ENCODE measurements around the gene LYRM2. TPM values are rescaled to one million over a fixed set of nuclear protein-coding genes. Genes with fewer than 3 reads are reported as not detected.

LYRM2 gene
- total RNA-seq, 1 donor from 2014 or later, result 34.4 TPM

DNA sequence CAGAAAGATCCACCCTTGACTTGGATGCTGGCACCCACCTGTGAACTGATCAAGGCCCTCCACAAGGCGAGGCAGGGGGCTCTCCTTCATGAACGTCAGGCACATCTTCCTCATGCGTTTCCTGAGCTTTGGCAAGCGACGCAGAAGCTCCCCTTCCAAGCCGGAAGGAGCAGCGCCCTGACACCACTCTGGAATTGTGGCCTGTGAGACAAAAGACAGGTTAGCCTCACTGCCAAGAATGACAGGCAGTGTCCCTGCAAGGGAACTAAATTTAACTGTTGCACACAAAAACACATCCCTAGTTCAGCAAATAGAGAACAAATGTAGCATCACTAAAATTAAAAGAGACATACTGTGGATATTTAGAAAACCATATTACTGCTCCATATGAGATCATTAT lies 42.0 kb upstream of the LYRM2 start:
- Mint-ChIP-seq H3K27me3 (ENCODE audit: unreplicated experiment) (no peaks in the 10 kb centered on the region), H3K27ac (ENCODE audit: unreplicated experiment) (no peak overlapping the region), H3K9me3 (ENCODE audit: unreplicated experiment) (no peaks in the 10 kb centered on the region), H3K36me3 (ENCODE audit: unreplicated experiment) (peaks cover 40% of the 10 kb centered on the region), H3K4me1 (ENCODE audit: unreplicated experiment) (no peaks in the 10 kb centered on the region), H3K4me3 (ENCODE audit: unreplicated experiment) (no peak overlapping the region)
- TF ChIP-seq, protein P1, sequence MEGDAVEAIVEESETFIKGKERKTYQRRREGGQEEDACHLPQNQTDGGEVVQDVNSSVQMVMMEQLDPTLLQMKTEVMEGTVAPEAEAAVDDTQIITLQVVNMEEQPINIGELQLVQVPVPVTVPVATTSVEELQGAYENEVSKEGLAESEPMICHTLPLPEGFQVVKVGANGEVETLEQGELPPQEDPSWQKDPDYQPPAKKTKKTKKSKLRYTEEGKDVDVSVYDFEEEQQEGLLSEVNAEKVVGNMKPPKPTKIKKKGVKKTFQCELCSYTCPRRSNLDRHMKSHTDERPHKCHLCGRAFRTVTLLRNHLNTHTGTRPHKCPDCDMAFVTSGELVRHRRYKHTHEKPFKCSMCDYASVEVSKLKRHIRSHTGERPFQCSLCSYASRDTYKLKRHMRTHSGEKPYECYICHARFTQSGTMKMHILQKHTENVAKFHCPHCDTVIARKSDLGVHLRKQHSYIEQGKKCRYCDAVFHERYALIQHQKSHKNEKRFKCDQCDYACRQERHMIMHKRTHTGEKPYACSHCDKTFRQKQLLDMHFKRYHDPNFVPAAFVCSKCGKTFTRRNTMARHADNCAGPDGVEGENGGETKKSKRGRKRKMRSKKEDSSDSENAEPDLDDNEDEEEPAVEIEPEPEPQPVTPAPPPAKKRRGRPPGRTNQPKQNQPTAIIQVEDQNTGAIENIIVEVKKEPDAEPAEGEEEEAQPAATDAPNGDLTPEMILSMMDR (IDR thresholded peaks at IDR 0.05), result no peak
- no peak for DNase-seq (ENCODE audit: extremely low spot score, unreplicated experiment)

- H3K9me3 Mint-ChIP-seq (ENCODE audit: unreplicated experiment), result no peaks in the 10 kb centered on the region
- no peak overlapping the region for H3K4me3 Mint-ChIP-seq (ENCODE audit: unreplicated experiment)
- no peaks in the 10 kb centered on the region for H3K27me3 Mint-ChIP-seq (ENCODE audit: unreplicated experiment)
- DNase-seq (ENCODE audit: extremely low spot score, unreplicated experiment), result no peak
- no peak overlapping the region for H3K27ac Mint-ChIP-seq (ENCODE audit: unreplicated experiment)
- no peaks in the 10 kb centered on the region for H3K4me1 Mint-ChIP-seq (ENCODE audit: unreplicated experiment)
- TF ChIP-seq, protein P1 (IDR thresholded peaks at IDR 0.05), result no peak
- H3K36me3 Mint-ChIP-seq (ENCODE audit: unreplicated experiment), result peaks cover 41% of the 10 kb centered on the region
Observed at GRCh38 chr6:89680150-89680549, 41.6 kb upstream of the LYRM2 start.

DNA sequence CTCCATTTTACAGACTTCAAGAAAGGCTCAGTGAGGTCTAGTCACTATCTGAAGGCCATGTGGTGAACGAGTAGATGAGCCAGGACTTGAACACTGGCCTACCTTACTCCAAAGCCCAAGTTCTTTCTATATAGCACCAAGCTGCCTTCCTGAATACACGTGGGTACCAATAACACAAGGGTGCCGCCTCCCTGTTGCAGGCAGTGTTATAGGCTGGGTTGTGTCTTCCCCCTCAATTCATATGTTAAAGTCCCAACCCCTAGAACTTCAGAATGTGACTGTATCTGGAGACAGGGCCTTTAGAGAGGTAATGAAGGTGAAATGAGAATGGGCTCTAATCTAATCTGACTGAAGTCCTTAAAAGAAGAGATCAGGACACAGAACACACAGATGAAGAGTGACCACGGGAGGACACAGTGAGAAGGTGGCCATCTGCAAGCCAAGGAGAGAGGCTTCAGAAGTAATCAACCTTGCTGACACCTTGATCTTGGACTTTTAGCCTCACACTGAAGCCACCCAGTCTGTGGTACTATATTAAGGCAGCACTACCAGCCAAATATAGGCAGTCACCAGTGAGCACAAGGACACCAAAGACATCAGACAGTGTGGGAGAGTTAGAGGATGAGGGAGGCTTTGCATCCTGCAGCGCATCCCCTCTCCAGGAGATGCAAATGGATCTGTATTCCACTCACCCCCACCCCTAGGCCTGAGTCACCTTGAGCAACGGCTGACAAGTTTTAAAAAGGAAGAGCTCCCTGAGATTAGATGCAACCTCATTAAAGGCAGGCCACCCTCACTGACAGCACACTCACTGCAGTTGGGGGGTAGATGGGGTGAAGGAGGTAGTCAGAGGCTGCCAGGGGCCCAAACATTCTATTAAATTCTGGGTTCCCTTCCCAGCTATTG lies 40.9 kb upstream of the LYRM2 start:
- no peaks in the 10 kb centered on the region for H3K27me3 Mint-ChIP-seq (ENCODE audit: unreplicated experiment)
- TF ChIP-seq, protein P1 (IDR thresholded peaks at IDR 0.05), result no peak
- no peak for DNase-seq (ENCODE audit: extremely low spot score, unreplicated experiment)
- no peaks in the 10 kb centered on the region for H3K9me3 Mint-ChIP-seq (ENCODE audit: unreplicated experiment)
- no peak overlapping the region for H3K27ac Mint-ChIP-seq (ENCODE audit: unreplicated experiment)
- H3K4me3 Mint-ChIP-seq (ENCODE audit: unreplicated experiment), result no peak overlapping the region
- H3K36me3 Mint-ChIP-seq (ENCODE audit: unreplicated experiment), result peaks cover 39% of the 10 kb centered on the region
- H3K4me1 Mint-ChIP-seq (ENCODE audit: unreplicated experiment), result no peaks in the 10 kb centered on the region

DNA sequence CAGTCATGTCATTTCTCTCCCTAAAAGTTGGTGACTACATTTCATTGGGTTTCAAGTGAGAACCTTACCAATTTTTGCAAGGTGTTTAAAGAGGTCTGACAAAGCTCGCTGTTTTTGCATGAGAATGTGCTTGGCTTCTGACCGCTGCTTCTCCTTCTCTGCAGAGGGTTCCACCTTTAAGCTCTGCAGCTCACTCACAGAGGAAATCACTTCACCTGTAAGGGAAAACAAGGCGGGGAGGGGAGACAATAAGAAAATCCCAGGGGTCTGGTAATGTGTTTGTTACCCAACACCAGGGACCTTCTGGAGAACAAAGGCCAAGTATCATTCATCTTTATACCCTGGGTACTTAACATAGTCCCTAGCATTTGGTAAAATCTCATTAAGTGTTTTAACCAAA lies 40.0 kb upstream of the LYRM2 start:
- no peak for DNase-seq (ENCODE audit: extremely low spot score, unreplicated experiment)
- H3K36me3 Mint-ChIP-seq (ENCODE audit: unreplicated experiment), result peaks cover 43% of the 10 kb centered on the region
- H3K4me1 Mint-ChIP-seq (ENCODE audit: unreplicated experiment), result no peaks in the 10 kb centered on the region
- H3K9me3 Mint-ChIP-seq (ENCODE audit: unreplicated experiment), result no peaks in the 10 kb centered on the region
- no peaks in the 10 kb centered on the region for H3K27me3 Mint-ChIP-seq (ENCODE audit: unreplicated experiment)
- H3K27ac Mint-ChIP-seq (ENCODE audit: unreplicated experiment), result no peak overlapping the region
- no peak overlapping the region for H3K4me3 Mint-ChIP-seq (ENCODE audit: unreplicated experiment)
- TF ChIP-seq, protein P1 (IDR thresholded peaks at IDR 0.05), result no peak

- H3K36me3 Mint-ChIP-seq (ENCODE audit: unreplicated experiment), result peaks cover 44% of the 10 kb centered on the region
- no peak overlapping the region for H3K27ac Mint-ChIP-seq (ENCODE audit: unreplicated experiment)
- TF ChIP-seq, protein P1 (IDR thresholded peaks at IDR 0.05), result no peak
Observed at GRCh38 chr6:89675949-89676748, 37.6 kb upstream of the LYRM2 start.

More at GRCh38 chr6:89675949-89676748, 37.6 kb upstream of the LYRM2 start:
- no peak for DNase-seq (ENCODE audit: extremely low spot score, unreplicated experiment)
- Mint-ChIP-seq H3K9me3 (ENCODE audit: unreplicated experiment) (no peaks in the 10 kb centered on the region), H3K4me1 (ENCODE audit: unreplicated experiment) (no peaks in the 10 kb centered on the region), H3K4me3 (ENCODE audit: unreplicated experiment) (no peak overlapping the region), H3K27me3 (ENCODE audit: unreplicated experiment) (no peaks in the 10 kb centered on the region)

All from osteocyte (in vitro differentiated cells).